Subcutaneous abdominal adipose tissue (tissue), 5 donors: ENCODE results near the gene CD22.

Experiments used
- H3K27ac ChIP-seq: one replicate; pipeline ENCODE4 v1.7.0; 2013; ENCODE audit warnings: low read depth, mild to moderate bottlenecking, inconsistent platforms, low read length, moderate library complexity
- H3K27me3 ChIP-seq, 5 donors: one replicate each; pipeline ENCODE4 v1.7.0; 2013; ENCODE audit warnings: low read length in 5 of 5, inconsistent platforms in 1 of 5; ENCODE audit not compliant: control insufficient read depth in 5 of 5, insufficient read depth in 4 of 5
- H3K36me3 ChIP-seq, 5 donors: one replicate each; pipeline ENCODE4 v1.7.0; 2013; ENCODE audit warnings: low read length in 5 of 5; ENCODE audit not compliant: control insufficient read depth in 5 of 5, insufficient read depth in 5 of 5
- H3K4me1 ChIP-seq, 5 donors: one replicate each; pipeline ENCODE4 v1.7.0; 2013; ENCODE audit warnings: low read length in 5 of 5, mild to moderate bottlenecking in 3 of 5, moderate library complexity in 1 of 5; ENCODE audit not compliant: control insufficient read depth in 5 of 5, insufficient read depth in 5 of 5
- H3K4me3 ChIP-seq, 5 donors: one replicate each; pipeline ENCODE4 v1.7.0; 2013; ENCODE audit warnings: low read length in 5 of 5, low read depth in 1 of 5
- H3K9ac ChIP-seq, 5 donors: one replicate each; pipeline ENCODE4 v1.7.0; 2013; ENCODE audit warnings: low read length in 5 of 5, mild to moderate bottlenecking in 4 of 5, moderate library complexity in 3 of 5
- H3K9me3 ChIP-seq, 5 donors: one replicate each; pipeline ENCODE4 v1.7.0; 2013; ENCODE audit warnings: low read length in 5 of 5; ENCODE audit not compliant: control insufficient read depth in 5 of 5
- donor health status: healthy.
- donor health status: healthy.
- donor health status: healthy.
- donor health status: healthy.
- donor health status: healthy.

CD22 gene

GRCh38 chr19:35346193-35347052 lies 17.4 kb downstream of the CD22 start:
- no peaks in the 10 kb centered on the region for H3K9me3 ChIP-seq
- H3K27ac ChIP-seq: no peak overlapping the region
- H3K4me1 ChIP-seq: peaks cover 0 to 23% (median 0%) of the 10 kb centered on the region in 5 donors
- H3K27me3 ChIP-seq: peaks cover 0 to 17% (median 0%) of the 10 kb centered on the region in 5 donors
- H3K36me3 ChIP-seq: no peaks in the 10 kb centered on the region
- no peak overlapping the region for H3K9ac ChIP-seq
- no peak overlapping the region for H3K4me3 ChIP-seq

DNA sequence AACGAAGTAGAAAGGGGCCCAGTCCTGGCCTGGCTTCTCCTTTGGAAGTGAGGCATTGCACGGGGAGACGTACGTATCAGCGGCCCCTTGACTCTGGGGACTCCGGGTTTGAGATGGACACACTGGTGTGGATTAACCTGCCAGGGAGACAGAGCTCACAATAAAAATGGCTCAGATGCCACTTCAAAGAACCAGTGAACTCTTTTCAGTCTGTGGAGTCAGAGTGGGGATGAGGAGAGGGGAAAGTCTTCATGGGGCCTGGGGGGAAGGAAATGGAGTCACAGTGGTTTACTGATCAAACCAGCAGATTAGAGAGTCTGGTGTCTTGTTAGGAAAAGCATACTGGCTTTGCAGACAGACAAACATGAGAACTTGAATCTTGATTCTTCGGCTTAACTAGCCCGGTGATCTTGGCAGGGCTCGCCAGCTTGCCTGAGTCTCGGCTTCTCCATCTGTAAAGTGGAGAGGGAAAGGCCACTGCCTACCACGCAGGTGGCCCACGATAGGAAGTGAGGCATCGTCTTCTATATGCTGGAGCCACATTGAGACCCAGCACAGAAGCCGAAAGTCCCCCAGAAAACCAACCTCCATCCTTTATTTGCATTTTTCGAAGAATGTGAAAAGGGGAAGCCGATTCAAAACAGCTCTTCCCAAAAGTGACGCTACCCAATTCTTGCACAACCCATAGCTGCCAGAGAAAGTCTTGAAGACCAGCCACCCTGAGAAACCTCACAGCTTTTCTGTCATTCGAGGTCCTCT lies 18.4 kb downstream of the CD22 start, which contains the start of gene FFAR1:
Gene FFAR1 (plus strand): TSS at position 732 of the 759 bp plus-strand sequence. CDS start 3,650 bp downstream, outside the sequence.
- Histone ChIP-seq H3K27me3 (peaks cover 0 to 17% (median 0%) of the 10 kb centered on the region in 5 donors), H3K36me3 (no peaks in the 10 kb centered on the region), H3K4me3 (peak within 1 kb of the TSS in 1 of 5 donors; percentile 7), H3K4me1 (peaks cover 0 to 23% (median 1%) of the 10 kb centered on the region in 5 donors), H3K9ac (peak within 1 kb of the TSS in 1 of 5 donors; percentile 26), H3K27ac (no peak within 1 kb of the TSS), H3K9me3 (no peaks in the 10 kb centered on the region)

GRCh38 chr19:35347930-35348298 lies 18.9 kb downstream of the CD22 start:
- Histone ChIP-seq H3K27me3 (peaks cover 0 to 17% (median 0%) of the 10 kb centered on the region in 5 donors), H3K27ac (no peak overlapping the region), H3K9me3 (no peaks in the 10 kb centered on the region), H3K36me3 (no peaks in the 10 kb centered on the region), H3K4me3 (no peak overlapping the region), H3K4me1 (peaks cover 0 to 26% (median 4%) of the 10 kb centered on the region in 5 donors), H3K9ac (peak overlapping the region in 1 of 5 donors; percentile 26)

GRCh38 chr19:35348911-35349611 lies 20.1 kb downstream of the CD22 start:
- H3K27me3 ChIP-seq: peaks cover 0 to 17% (median 0%) of the 10 kb centered on the region in 5 donors
- no peaks in the 10 kb centered on the region for H3K9me3 ChIP-seq
- no peaks in the 10 kb centered on the region for H3K36me3 ChIP-seq
- H3K9ac ChIP-seq: no peak overlapping the region
- no peak overlapping the region for H3K27ac ChIP-seq
- no peak overlapping the region for H3K4me3 ChIP-seq
- H3K4me1 ChIP-seq: peaks cover 0 to 26% (median 4%) of the 10 kb centered on the region in 5 donors

DNA sequence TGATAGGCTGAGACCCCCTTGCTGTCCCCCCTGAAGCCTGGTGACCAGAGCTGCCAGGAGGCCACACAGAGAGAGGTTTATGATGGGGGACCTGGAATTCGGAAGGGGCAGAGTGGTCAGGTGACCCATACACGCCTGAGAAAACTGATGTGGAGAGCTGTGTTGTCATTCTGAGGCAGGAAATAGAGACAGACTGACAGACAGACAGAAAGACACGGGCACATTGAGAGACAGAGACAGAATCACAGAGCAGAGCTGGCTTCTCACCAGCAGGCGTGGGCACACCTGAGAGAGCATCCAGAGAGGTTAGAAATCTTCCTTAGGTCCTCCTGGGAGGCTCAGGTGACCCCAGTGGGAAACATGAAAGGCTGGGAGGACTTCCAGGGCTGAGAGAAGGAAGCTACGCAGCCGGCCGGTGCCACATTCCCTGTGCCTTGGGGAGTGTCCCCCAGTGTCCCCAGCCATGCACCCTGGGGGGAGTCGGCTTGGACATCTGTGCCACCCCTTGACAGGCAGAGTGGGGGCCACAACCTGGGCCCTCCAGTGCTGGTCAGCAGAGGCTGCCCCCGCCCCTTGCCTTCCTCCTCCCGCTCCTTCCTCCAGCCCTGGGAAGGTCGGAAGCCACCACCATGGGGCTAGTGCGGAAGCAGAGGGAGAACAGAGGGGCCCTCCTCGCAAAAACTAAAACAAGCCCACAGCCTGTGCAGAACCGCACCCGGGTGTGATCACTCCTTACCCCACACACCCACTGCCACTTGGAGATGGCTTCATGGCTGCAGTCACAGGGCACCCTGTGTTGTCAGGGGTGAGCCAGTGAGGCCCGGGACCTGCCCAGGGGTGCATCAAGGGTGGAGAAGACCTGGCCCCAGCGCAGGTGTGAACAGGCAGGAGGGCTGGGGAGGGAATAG lies 20.9 kb downstream of the CD22 start:
- Histone ChIP-seq H3K27ac (no peak overlapping the region), H3K9ac (no peak overlapping the region), H3K4me3 (no peak overlapping the region), H3K36me3 (no peaks in the 10 kb centered on the region), H3K27me3 (peaks cover 0 to 17% (median 0%) of the 10 kb centered on the region in 5 donors), H3K9me3 (no peaks in the 10 kb centered on the region), H3K4me1 (peaks cover 0 to 26% (median 4%) of the 10 kb centered on the region in 5 donors)

DNA sequence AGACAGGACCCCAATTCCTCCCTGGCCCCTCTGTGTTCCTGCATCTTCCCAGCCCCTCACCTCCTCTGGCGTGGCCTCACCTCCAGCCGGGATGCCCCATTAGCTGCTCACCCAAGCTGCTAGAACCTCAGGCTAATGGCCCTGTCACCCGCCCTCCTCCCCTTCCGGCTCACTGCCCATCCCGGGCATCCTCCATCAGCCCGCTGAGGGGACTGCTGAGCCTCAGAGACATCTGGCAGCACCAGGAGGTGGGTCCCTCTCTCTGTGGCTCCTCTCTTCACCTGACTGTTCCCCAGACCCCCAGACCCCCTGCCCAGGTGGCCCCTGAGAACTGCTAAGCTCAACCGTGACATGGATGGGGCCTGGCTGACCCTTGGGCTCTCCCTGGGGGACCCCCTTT lies 21.6 kb downstream of the CD22 start:
- Histone ChIP-seq H3K27ac (no peak overlapping the region), H3K27me3 (peaks cover 0 to 15% (median 0%) of the 10 kb centered on the region in 5 donors), H3K4me1 (peaks cover 0 to 29% (median 7%) of the 10 kb centered on the region in 5 donors), H3K9me3 (no peaks in the 10 kb centered on the region), H3K36me3 (no peaks in the 10 kb centered on the region), H3K9ac (no peak overlapping the region), H3K4me3 (no peak overlapping the region)

DNA sequence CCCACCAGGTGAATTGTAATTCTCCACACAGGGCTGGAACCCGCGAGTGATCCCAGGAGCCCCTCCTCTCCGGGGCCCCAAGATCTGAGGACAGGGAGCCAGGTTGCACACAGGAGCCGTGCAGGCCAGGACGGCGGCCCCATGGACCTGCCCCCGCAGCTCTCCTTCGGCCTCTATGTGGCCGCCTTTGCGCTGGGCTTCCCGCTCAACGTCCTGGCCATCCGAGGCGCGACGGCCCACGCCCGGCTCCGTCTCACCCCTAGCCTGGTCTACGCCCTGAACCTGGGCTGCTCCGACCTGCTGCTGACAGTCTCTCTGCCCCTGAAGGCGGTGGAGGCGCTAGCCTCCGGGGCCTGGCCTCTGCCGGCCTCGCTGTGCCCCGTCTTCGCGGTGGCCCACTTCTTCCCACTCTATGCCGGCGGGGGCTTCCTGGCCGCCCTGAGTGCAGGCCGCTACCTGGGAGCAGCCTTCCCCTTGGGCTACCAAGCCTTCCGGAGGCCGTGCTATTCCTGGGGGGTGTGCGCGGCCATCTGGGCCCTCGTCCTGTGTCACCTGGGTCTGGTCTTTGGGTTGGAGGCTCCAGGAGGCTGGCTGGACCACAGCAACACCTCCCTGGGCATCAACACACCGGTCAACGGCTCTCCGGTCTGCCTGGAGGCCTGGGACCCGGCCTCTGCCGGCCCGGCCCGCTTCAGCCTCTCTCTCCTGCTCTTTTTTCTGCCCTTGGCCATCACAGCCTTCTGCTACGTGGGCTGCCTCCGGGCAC lies 22.6 kb downstream of the CD22 start:
- peaks cover 0 to 8% (median 0%) of the 10 kb centered on the region in 5 donors for H3K27me3 ChIP-seq
- no peak overlapping the region for H3K4me3 ChIP-seq
- H3K9me3 ChIP-seq: no peaks in the 10 kb centered on the region
- no peaks in the 10 kb centered on the region for H3K36me3 ChIP-seq
- H3K9ac ChIP-seq: no peak overlapping the region
- H3K4me1 ChIP-seq: peaks cover 1 to 28% (median 14%) of the 10 kb centered on the region in 5 donors
- H3K27ac ChIP-seq: no peak overlapping the region

GRCh38 chr19:35352177-35352447 lies 23.1 kb downstream of the CD22 start:
- H3K9ac ChIP-seq: no peak overlapping the region
- no peak overlapping the region for H3K27ac ChIP-seq
- H3K4me3 ChIP-seq: no peak overlapping the region
- peaks cover 1 to 23% (median 13%) of the 10 kb centered on the region in 5 donors for H3K4me1 ChIP-seq
- H3K36me3 ChIP-seq: no peaks in the 10 kb centered on the region
- H3K9me3 ChIP-seq: no peaks in the 10 kb centered on the region
- H3K27me3 ChIP-seq: peaks cover 0 to 8% (median 0%) of the 10 kb centered on the region in 5 donors
